Caco-2 (cell line): ENCODE results near the gene CDR2L. TPM values are rescaled to one million over a fixed set of nuclear protein-coding genes. Genes with fewer than 3 reads are reported as not detected.

Experiments
- BruUV-seq: library from RNA; stranded (reverse); fragments of 400-500 nt; replicated peaks from 2 replicates; lab custom pipeline; 2021; lab: Mats Ljungman, UMichigan
- CTCF ChIA-PET: fragments of 300-600 bp; sonication (Branson Sonifier 250); formaldehyde crosslinking; loops from one replicate; lab custom pipeline; 2022; ENCODE audit warnings: antibody characterized with exemption; lab: Charles Lee
- POLR2A ChIA-PET: fragments of 300-600 bp; sonication (Branson Sonifier 250); formaldehyde crosslinking; loops from one replicate; lab custom pipeline; 2022; ENCODE audit warnings: antibody characterized with exemption; lab: Charles Lee
- DNase-seq, 2 experiments: peaks; one replicate each; pipeline versions ENCODE4 v3.0.0 to v3.0.0-alpha.2; 2020 to 2022
- H3K27me3 ChIP-seq: replicated peaks from 2 replicates; pipeline ENCODE4 v1.6.0; 2011; ENCODE audit warnings: low read length; ENCODE audit not compliant: control insufficient read depth, insufficient read depth
- H3K36me3 ChIP-seq: 2 replicates; pipeline ENCODE4 v1.5.1; 2011; ENCODE audit warnings: low read length; ENCODE audit not compliant: control insufficient read depth, insufficient read depth
- H3K4me1 ChIP-seq: fragments of 250-450 bp; sonication (Bioruptor Pico); 2 replicates; pipeline ENCODE4 v1.5.1; 2020; ENCODE audit warnings: mild to moderate bottlenecking
- H3K4me3 ChIP-seq: 2 replicates; pipeline ENCODE4 v1.5.1; 2011; ENCODE audit warnings: low read depth, mild to moderate bottlenecking, control low read depth, low read length
- H3K9me3 ChIP-seq: fragments of 250-450 bp; sonication (Bioruptor Pico); 2 replicates; pipeline ENCODE4 v1.5.1; 2020; ENCODE audit warnings: mild to moderate bottlenecking, moderate library complexity
- H3K27ac Mint-ChIP-seq: one replicate; pipeline ENCODE4 v1.8.0; 2022; ENCODE audit warnings: mixed read lengths; ENCODE audit not compliant: unreplicated experiment
- H3K27me3 Mint-ChIP-seq: one replicate; pipeline ENCODE4 v1.8.0; 2022; ENCODE audit warnings: mixed read lengths; ENCODE audit not compliant: insufficient read depth, unreplicated experiment
- H3K36me3 Mint-ChIP-seq: one replicate; pipeline ENCODE4 v1.8.0; 2022; ENCODE audit warnings: mild to moderate bottlenecking, mixed read lengths; ENCODE audit not compliant: insufficient read depth, unreplicated experiment
- H3K4me1 Mint-ChIP-seq: one replicate; pipeline ENCODE4 v1.8.0; 2022; ENCODE audit warnings: low read depth, mixed read lengths; ENCODE audit not compliant: unreplicated experiment
- H3K4me3 Mint-ChIP-seq: one replicate; pipeline ENCODE4 v1.8.0; 2022; ENCODE audit warnings: mild to moderate bottlenecking, moderate library complexity, mixed read lengths; ENCODE audit not compliant: unreplicated experiment
- H3K9me3 Mint-ChIP-seq: one replicate; pipeline ENCODE4 v1.8.0; 2022; ENCODE audit warnings: mixed read lengths; ENCODE audit not compliant: unreplicated experiment
- intact Hi-C: fragments of 100-400 bp; cut with micrococcal nuclease; formaldehyde crosslinking; loops from one replicate; pipeline ENCODE4 v1.10.0; 2022; ENCODE audit not compliant: unreplicated experiment
- total RNA-seq: library from RNA; stranded (reverse); gene quantifications from 2 replicates; pipeline ENCODE4 v1.2.3, GENCODE V29; 2022
- TF ChIP-seq, protein P1 (sequence below), 2 experiments: fragments of 200-600 bp in 1 of 2; IDR thresholded peaks; 1 replicate in 1 of 2; 2 replicates in 1 of 2; pipeline versions ENCODE4 v1.5.1 to v1.8.0; 2011 to 2022; ENCODE audit warnings: antibody characterized with exemption in 1 of 2, control low read depth in 1 of 2, inconsistent platforms in 1 of 2, low read depth in 1 of 2, low read length in 1 of 2, mild to moderate bottlenecking in 1 of 2, moderate library complexity in 1 of 2; ENCODE audit not compliant: insufficient read depth in 1 of 2, severe bottlenecking in 1 of 2, unreplicated experiment in 1 of 2

The CDR2L gene
- total RNA-seq, 1 experiment from 2014 or later: 30.9 TPM

- H3K36me3 Mint-ChIP-seq: peaks cover 39% of the 10 kb centered on the region
These were observed 46.2 kb downstream of the CDR2L start for GRCh38 chr17:75033346-75034235.

DNA sequence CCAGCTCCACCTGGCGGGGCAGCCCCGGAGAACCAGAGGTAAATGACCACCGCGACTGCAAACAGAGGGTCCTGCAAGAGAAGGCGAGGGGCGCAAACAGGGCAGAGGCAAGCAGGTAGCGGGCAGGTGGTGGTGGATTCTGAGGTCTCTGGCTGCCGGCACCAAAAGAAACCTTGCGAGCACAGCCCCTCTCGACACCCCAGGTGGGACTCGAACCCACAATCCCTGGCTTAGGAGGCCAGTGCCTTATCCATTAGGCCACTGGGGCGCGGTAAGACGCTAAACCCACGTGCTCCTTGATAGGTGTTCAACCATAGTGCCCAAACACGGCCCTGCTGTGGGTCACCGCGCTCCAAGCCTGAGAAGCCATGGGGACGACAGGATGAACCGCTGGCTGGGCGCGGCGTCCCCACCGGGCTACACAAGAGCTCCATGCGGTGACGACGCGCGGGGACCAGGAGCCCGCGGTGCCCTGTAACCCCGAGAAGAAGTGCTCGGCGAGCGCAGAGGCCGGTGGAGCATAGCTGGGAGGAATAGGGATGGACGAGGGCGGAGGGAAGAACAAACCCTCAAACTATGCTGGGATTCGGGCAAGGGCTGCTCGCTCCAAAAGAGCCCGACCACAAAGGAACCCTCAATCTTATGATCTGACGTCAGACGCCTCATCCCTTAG, 46.9 kb downstream of the CDR2L start:
- no peaks in the 10 kb centered on the region for H3K27me3 ChIP-seq
- no peaks in the 10 kb centered on the region for H3K4me1 ChIP-seq
- H3K4me3 ChIP-seq: peak overlapping the region; percentile 91
- Mint-ChIP-seq H3K27ac (peak overlapping the region; percentile 98), H3K9me3 (peaks cover 14% of the 10 kb centered on the region), H3K36me3 (peaks cover 47% of the 10 kb centered on the region), H3K27me3 (peaks cover 4% of the 10 kb centered on the region), H3K4me1 (peaks cover 30% of the 10 kb centered on the region), H3K4me3 (peak overlapping the region; percentile 94)
- no peaks in the 10 kb centered on the region for H3K9me3 ChIP-seq
- BruUV-seq: TSS peak; percentile 45
- POLR2A ChIA-PET: interaction anchor here (1.0 to 2.4 kb wide), 9 partner anchors 13 to 161 kb away, joined by 3 to 29 read pairs (median 11); partner anchors contain the start of genes ATP5PD, CDR2L, FDXR and KCTD2
- CTCF ChIA-PET: interaction anchor here (0.7 to 2.0 kb wide), 12 partner anchors 13 to 167 kb away, joined by 3 to 31 read pairs (median 4); partner anchors contain the start of genes CDR2L, MRPL58 and SLC16A5
- intact Hi-C loops: loop anchor here (2.0 kb wide), 1 partner anchor 42 kb away; no protein-coding TSS in a partner anchor
- TF ChIP-seq, protein P1, sequence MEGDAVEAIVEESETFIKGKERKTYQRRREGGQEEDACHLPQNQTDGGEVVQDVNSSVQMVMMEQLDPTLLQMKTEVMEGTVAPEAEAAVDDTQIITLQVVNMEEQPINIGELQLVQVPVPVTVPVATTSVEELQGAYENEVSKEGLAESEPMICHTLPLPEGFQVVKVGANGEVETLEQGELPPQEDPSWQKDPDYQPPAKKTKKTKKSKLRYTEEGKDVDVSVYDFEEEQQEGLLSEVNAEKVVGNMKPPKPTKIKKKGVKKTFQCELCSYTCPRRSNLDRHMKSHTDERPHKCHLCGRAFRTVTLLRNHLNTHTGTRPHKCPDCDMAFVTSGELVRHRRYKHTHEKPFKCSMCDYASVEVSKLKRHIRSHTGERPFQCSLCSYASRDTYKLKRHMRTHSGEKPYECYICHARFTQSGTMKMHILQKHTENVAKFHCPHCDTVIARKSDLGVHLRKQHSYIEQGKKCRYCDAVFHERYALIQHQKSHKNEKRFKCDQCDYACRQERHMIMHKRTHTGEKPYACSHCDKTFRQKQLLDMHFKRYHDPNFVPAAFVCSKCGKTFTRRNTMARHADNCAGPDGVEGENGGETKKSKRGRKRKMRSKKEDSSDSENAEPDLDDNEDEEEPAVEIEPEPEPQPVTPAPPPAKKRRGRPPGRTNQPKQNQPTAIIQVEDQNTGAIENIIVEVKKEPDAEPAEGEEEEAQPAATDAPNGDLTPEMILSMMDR (IDR thresholded peaks at IDR 0.05; ENCODE audit: insufficient read depth in 1 of 2, low read depth in 1 of 2, low read length in 1 of 2, severe bottlenecking in 1 of 2, unreplicated experiment in 1 of 2): peak; percentile 14 to 17
- peak; percentile 95 to 96 for DNase-seq
- no peaks in the 10 kb centered on the region for H3K36me3 ChIP-seq

More at GRCh38 chr17:75033346-75034235, 46.2 kb downstream of the CDR2L start:
- Mint-ChIP-seq H3K27me3 (peaks cover 4% of the 10 kb centered on the region), H3K4me1 (peaks cover 30% of the 10 kb centered on the region), H3K9me3 (peaks cover 20% of the 10 kb centered on the region), H3K4me3 (peak overlapping the region; percentile 94), H3K27ac (peak overlapping the region; percentile 98)
- Histone ChIP-seq H3K27me3 (no peaks in the 10 kb centered on the region), H3K4me3 (peak overlapping the region; percentile 91), H3K36me3 (no peaks in the 10 kb centered on the region), H3K4me1 (no peaks in the 10 kb centered on the region), H3K9me3 (no peaks in the 10 kb centered on the region)
- intact Hi-C loops: loop anchor here (2.0 kb wide), 2 partner anchors 21 to 43 kb away; partner anchors contain the start of gene MRPL58
- BruUV-seq: no TSS peak
- POLR2A ChIA-PET: interaction anchor here (1.8 to 2.4 kb wide), 2 partner anchors 14 to 21 kb away, joined by 20 to 29 read pairs; partner anchors contain the start of genes ATP5PD, KCTD2 and MRPL58
- TF ChIP-seq, protein P1 (IDR thresholded peaks at IDR 0.05; ENCODE audit: insufficient read depth in 1 of 2, low read depth in 1 of 2, low read length in 1 of 2, severe bottlenecking in 1 of 2, unreplicated experiment in 1 of 2): no peak
- CTCF ChIA-PET: interaction anchor here (0.9 to 2.0 kb wide), 7 partner anchors 14 to 168 kb away, joined by 3 to 31 read pairs (median 5); partner anchors contain the start of genes CDR2L and SLC16A5
- peak; percentile 95 to 99 for DNase-seq
